AML-193 (cell line): ENCODE results near the gene NPIPB2.
A peak's percentile ranks its signal among the peaks of the same experiment; 100 is the strongest.
"Not testable (repeated sequence)": the region's sequence is repeated elsewhere in the genome, so short reads cannot be mapped to it uniquely, and the experiment has no call there.

Experiments used
- DNase-seq, 2 experiments: peaks; one replicate each; lab custom pipeline; 2025; lab: John Stamatoyannopoulos, UW

NPIPB2 gene

GRCh38 chr16:11957591-11958395 is 15.9 kb upstream of the NPIPB2 start:
- no peak for DNase-seq

DNA sequence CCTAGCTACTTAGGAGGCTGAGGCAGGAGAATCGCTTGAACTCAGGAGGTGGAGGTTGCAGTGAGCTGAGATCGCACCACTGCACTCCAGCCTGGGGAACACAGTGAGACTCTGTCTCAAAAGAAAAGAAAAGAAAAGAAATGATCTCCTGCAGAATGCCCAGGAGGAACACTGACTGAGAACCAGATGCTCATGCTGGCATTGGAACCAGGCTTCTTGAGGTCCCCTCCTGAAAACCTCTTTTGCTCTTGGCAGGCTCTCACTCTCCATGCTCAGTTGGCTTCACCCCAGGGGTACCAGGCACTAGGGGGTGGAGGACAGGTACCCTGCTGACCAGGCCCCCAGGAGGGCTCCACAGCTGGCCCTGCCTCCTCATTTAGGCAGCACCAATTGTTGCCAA is 14.7 kb upstream of the NPIPB2 start:
- DNase-seq = no peak

DNA sequence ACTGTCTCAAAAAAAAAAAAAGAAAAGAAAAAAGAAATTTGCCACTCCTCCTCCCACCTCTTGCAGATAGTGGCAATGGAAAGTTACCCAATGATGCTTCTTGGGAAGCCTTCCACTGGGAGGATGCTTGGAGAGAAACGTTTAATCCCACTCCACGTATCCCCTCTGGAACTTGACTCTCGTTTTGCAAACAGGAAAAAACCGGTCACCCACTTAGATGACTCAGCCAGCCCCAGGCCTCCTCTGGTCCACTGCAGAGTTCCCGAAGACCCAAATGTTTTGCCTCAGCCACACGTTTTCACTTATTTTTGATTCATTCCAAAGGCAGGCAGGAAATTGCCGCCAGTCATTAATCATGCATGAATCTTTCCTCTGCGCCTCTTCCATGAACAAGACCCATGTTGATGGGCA is 13.9 kb upstream of the NPIPB2 start:
- DNase-seq = no peak

- not testable (repeated sequence) for DNase-seq
These were observed 11.7 kb upstream of the NPIPB2 start for GRCh38 chr16:11953576-11953975.

- no peak for DNase-seq
These were observed 8.5 kb upstream of the NPIPB2 start for GRCh38 chr16:11950388-11950787.

GRCh38 chr16:11949527-11949926 is 7.7 kb upstream of the NPIPB2 start:
- peak; percentile 32 to 45 for DNase-seq

- DNase-seq = no peak
These were observed 7.0 kb upstream of the NPIPB2 start for GRCh38 chr16:11948819-11949218.

DNA sequence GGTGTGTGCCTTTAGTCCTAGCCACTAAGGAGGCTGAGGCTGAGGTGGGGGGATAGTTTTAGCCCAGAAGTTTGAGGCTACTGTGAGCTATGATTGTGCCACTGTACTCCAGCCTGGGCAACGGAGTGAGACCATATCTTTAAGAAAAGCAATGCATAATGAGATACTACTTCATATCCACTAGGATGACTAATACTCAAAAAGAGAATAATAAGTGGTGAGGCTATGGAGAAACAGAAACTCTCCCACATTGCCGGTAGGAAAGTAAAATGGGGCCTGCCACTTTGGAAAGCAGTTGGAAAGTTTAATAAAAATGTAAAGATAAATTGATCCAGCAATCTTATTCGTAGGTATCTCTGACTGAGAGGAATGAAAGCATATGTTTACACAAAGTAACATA is 4.6 kb upstream of the NPIPB2 start:
- DNase-seq = no peak

DNA sequence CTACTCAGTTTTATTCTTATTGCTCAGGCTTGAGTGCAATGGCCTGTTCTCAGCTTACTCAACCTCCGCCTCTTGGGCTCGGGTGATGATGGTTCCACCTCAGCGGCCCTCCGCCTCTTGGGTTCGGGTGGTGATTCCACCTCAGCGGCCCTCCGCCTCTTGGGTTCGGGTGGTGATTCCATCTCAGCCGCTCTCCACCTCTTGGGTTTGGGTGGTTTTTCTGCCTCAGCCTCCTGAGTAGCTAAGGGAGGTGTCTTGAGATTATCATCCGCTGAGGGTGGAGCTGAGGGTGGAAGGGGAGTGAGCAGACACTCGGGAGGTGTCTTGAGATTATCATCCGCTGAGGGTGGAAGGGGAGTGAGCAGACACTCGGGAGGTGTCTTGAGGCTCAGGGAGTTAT is 14.5 kb downstream of the NPIPB2 start:
- DNase-seq = not testable (repeated sequence)

GRCh38 chr16:11924046-11924445 is 17.8 kb downstream of the NPIPB2 start:
- not testable (repeated sequence) for DNase-seq

- no peak for DNase-seq
These were observed 25.1 kb downstream of the NPIPB2 start for GRCh38 chr16:11916524-11917285.

GRCh38 chr16:11915644-11916523 is 26.0 kb downstream of the NPIPB2 start, which contains the start of gene GSPT1:
Gene GSPT1, minus strand, starts transcription at chr16:11915956. Its CDS starts 236 bp downstream, at chr16:11915720.
- DNase-seq = peak; percentile 94

DNA sequence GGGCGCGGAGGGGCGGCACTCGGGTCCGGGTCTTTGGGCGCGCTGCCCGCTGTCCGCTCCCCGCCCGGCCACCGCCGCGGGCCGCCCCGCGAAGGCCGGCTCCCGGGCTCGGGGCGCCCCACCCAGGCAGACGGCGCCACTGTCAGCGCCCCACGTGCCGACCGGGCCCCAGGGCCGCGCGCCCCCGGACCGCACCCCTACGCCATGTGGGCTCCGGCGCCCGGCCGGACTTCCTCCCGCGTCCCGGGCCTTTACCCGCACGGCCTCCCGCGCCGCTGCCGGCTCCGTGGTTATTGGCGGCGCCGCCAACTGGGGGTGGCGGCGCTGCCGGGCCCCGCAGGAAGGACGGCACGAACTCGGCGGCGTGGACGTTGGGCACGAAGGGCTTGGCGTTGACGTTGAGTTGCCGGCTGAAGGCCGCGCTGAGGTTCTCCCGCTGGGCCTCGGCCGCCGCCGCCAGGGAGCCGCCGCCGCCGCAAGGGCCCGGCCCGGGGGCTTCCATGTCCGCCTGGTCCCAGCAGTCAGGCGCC is 26.7 kb downstream of the NPIPB2 start:
- DNase-seq = no peak

GRCh38 chr16:11914210-11915113 is 27.4 kb downstream of the NPIPB2 start:
- no peak for DNase-seq

- DNase-seq = no peak
These were observed 28.3 kb downstream of the NPIPB2 start for GRCh38 chr16:11913425-11914079.

DNA sequence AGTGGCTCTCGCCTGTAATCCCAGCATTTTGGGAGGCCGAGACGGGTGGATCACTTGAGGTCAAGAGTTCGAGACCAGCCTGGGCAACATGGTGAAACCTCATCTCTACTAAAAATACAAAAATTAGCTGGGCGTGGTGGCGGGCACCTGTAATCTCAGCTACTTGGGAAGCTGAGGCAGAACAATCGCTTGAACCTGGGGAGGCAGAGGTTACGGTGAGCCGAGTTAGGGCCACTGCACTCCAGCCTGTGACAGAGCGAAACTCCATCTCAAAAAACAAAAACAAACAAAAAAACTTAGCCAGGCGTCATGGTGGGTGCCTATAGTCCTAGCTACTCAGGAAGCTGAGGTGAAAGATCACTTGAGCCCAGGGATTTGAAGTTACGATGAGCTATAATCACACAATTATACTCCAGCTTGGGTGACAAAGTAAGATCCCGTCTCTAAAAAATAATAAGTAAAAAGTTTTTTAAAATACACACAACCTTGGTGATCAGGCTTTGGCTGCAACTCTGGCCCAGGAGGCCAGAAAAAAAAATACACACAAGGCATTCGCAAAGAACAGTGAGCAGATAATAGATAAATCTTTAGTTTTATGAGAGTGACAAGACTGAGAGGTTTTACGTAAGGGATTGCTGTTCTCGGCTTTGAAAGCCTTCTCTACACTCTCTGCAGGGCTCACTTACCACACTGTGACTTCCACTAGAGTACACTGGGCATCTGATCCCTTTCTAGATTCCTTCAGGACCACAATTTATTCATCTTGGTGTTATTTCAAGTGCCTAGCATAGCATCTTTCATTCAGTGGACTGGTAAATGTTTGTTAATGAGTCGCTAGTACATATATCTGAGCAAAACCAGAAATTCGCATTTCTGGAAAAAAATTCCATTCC is 31.9 kb downstream of the NPIPB2 start:
- no peak for DNase-seq

- no peak for DNase-seq
These were observed 34.5 kb downstream of the NPIPB2 start for GRCh38 chr16:11907160-11907970.

DNA sequence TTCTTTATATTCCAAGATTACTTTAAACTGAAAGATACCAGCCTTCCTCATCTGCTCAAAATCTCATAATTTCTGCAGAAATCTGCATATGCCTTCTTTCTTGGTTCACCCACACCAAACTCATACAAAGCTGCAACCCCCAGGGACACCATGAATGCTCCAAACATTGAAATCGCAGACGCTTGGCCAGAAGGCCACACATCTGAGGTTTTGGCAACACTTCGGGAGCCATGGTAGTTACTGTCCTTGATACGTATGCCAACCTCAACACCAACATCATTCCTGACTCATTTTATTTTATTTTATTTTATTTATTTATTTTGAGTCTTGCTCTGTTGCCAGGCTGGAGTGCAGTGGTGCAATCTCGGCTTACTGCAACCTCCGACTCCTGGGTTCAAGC is 37.9 kb downstream of the NPIPB2 start:
- DNase-seq = no peak
